Uterus (tissue), 2 donors: ENCODE data around the gene C11orf21.

Experiments used
- POLR2A ChIP-seq, 2 donors: fragments of 450-650 bp; IDR thresholded peaks; one replicate each; pipeline ENCODE4 v1.6.1; 2016; ENCODE audit warnings: antibody characterized with exemption in 2 of 2, mild to moderate bottlenecking in 1 of 2, moderate library complexity in 1 of 2
- TF ChIP-seq, protein P1 (sequence below), 4 experiments: fragments of 200-600 bp in 2 of 4; fragments of 450-650 bp in 2 of 4; sonication (generic) in 2 of 4; IDR thresholded peaks; one replicate each; pipeline ENCODE4 v1.5.1; 2016 to 2019; ENCODE audit warnings: antibody characterized with exemption in 4 of 4, mild to moderate bottlenecking in 2 of 4, moderate library complexity in 1 of 4

DNA sequence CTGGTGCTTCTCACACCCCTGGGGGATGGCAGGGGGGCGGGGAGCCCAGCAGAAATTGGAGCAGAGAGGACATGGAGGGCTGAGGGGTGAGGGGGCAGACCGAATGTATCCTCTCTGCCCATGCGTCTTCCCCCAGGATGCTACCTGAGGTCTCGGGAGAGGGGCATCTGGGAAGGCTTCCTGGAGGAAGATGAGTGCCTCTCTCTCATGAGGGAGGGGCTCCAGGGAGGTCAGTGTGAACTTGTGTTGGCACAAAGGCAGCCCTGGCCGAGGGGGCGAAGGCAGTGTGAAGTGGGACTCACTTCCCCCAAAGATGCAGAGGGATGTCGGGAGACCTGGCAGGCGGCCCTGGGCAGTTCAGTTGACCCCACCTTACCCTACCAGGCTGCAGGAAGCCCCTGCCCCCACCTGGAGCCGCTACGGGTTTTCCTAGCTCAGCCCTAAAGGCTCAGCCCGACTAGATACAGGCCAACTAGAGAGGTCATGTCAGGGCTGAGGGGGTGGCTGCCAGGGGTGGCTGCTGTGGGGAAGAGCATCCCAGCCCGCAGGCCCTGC, 41.7 kb downstream of the C11orf21 start:
- TF ChIP-seq, protein P1, sequence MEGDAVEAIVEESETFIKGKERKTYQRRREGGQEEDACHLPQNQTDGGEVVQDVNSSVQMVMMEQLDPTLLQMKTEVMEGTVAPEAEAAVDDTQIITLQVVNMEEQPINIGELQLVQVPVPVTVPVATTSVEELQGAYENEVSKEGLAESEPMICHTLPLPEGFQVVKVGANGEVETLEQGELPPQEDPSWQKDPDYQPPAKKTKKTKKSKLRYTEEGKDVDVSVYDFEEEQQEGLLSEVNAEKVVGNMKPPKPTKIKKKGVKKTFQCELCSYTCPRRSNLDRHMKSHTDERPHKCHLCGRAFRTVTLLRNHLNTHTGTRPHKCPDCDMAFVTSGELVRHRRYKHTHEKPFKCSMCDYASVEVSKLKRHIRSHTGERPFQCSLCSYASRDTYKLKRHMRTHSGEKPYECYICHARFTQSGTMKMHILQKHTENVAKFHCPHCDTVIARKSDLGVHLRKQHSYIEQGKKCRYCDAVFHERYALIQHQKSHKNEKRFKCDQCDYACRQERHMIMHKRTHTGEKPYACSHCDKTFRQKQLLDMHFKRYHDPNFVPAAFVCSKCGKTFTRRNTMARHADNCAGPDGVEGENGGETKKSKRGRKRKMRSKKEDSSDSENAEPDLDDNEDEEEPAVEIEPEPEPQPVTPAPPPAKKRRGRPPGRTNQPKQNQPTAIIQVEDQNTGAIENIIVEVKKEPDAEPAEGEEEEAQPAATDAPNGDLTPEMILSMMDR (IDR thresholded peaks at IDR 0.05): no peak
- TF ChIP-seq POLR2A (IDR thresholded peaks at IDR 0.05): no peak
